ES-I3 (cell line): Measurements from ENCODE around the gene CPT1C.

ENCODE experiments used
- H3K36me3 ChIP-seq: 2 replicates; pipeline ENCODE4 v1.6.1; 2013; ENCODE audit warnings: mild to moderate bottlenecking, low read length, control low read depth, moderate library complexity; ENCODE audit not compliant: insufficient read depth
- H3K4me1 ChIP-seq: 2 replicates; pipeline ENCODE4 v1.6.1; 2013; ENCODE audit warnings: mild to moderate bottlenecking, control low read depth, low read length; ENCODE audit not compliant: insufficient read depth
- H3K9ac ChIP-seq: 2 replicates; pipeline ENCODE4 v1.6.1; 2013; ENCODE audit warnings: low read depth, mild to moderate bottlenecking, low read length, moderate library complexity
- H3K9me3 ChIP-seq: 2 replicates; pipeline ENCODE4 v1.6.1; 2013; ENCODE audit warnings: mild to moderate bottlenecking, low read length, moderate library complexity; ENCODE audit not compliant: control insufficient read depth, insufficient read depth

Gene CPT1C

GRCh38 chr19:49667473-49667872 is 23.4 kb upstream of the CPT1C start:
- H3K9me3 ChIP-seq: no peaks in the 10 kb centered on the region
- H3K36me3 ChIP-seq: no peaks in the 10 kb centered on the region
- no peaks in the 10 kb centered on the region; the same call in 1 of the 2 replicates for H3K4me1 ChIP-seq
- H3K9ac ChIP-seq: no peak overlapping the region; the same call in 1 of the 2 replicates

DNA sequence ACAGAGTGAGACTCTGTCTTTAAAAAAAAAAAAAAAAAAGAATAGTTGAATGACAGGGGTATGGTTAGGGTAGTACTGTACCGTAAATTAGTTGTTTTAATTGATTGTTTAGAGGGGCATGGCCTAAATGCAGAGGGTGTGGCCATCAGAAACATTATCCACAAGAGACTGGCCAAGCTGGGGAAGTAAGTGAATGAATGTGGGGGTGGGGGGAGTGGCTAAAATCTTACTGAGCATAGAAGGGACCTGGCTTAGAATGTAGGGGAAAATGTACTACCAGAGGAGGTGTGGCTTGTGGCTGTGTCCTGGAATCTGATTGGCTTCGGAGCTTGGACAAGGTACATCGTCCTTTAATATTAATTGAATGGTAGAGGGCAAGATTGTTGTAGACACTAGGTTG is 21.4 kb upstream of the CPT1C start:
- Histone ChIP-seq H3K9me3 (no peaks in the 10 kb centered on the region), H3K9ac (no peak overlapping the region), H3K4me1 (no peaks in the 10 kb centered on the region; the same call in 1 of the 2 replicates), H3K36me3 (peaks cover 3% of the 10 kb centered on the region; the same call in 1 of the 2 replicates)

GRCh38 chr19:49672131-49672919 is 18.6 kb upstream of the CPT1C start:
- Histone ChIP-seq H3K9me3 (no peaks in the 10 kb centered on the region), H3K36me3 (peaks cover 3% of the 10 kb centered on the region; the same call in 1 of the 2 replicates), H3K4me1 (peaks cover 3% of the 10 kb centered on the region), H3K9ac (peak overlapping the region; percentile 36)

DNA sequence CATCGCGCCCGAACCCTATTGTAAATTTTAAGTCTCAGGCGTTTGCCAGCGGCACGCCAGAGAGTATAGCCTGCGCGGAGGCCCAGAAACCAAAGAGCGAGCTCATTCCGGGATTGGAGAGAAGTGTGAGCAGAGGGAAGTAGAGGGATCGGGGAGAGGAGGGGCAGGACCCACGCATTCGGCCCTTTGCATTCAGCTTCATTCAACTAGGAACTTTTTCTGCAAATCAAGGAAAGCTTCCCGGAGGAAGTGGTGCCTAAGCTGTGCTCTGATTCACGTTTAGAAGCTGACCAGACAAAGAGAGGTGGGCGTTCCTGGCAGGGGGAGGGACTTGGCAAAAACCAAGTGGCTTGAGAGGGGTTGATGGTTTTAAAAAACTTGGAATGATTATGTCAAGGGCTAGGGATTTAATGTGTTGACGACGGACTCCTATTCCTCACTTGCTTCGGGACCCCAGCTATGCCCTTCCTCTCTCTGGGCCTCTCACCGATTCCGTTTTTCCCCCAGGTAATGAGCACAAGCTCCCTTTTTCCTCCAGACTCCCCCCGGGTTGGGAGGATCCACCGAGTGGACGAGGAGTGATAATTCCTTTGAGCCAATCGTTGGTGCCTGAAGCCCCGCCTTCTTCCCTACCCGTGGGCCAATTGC is 14.7 kb upstream of the CPT1C start:
- Histone ChIP-seq H3K9ac (peak overlapping the region; percentile 100), H3K4me1 (peaks cover 16% of the 10 kb centered on the region), H3K9me3 (no peaks in the 10 kb centered on the region), H3K36me3 (peaks cover 3% of the 10 kb centered on the region; the same call in 1 of the 2 replicates)

DNA sequence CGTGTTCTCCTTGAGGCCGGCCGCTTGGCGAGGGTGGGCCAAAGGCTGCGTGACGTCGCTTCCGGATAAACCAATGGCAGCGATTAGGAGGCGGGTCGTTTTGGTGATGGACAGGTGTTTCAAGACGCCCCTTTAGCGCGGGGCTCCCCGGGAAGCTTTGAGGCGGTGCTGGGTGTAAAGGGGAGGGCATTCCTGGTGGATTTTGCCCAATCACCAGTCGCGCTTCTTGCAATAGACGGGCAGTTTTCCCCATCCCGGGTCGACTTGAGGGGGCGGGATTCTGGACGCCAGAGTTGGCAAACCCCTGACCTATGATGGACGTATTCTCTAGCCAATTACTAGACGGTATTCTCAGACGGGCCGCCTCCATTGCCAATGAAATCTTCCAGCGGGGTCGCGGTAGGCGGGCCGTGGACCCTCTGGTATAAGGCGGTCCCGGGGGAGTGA is 14.1 kb upstream of the CPT1C start:
- H3K4me1 ChIP-seq: peaks cover 16% of the 10 kb centered on the region
- H3K36me3 ChIP-seq: peaks cover 3% of the 10 kb centered on the region
- peak overlapping the region; percentile 100 for H3K9ac ChIP-seq
- H3K9me3 ChIP-seq: no peaks in the 10 kb centered on the region

GRCh38 chr19:49677231-49677900 is 13.6 kb upstream of the CPT1C start, which contains the start of gene PRMT1:
Gene PRMT1, plus strand, starts transcription at chr19:49677271. Its CDS starts 10 bp downstream, at chr19:49677281.
- H3K4me1 ChIP-seq: peaks cover 16% of the 10 kb centered on the region
- no peaks in the 10 kb centered on the region for H3K9me3 ChIP-seq
- H3K36me3 ChIP-seq: peaks cover 6% of the 10 kb centered on the region
- H3K9ac ChIP-seq: peak within 1 kb of the TSS; percentile 100

GRCh38 chr19:49677901-49678674 is 12.8 kb upstream of the CPT1C start:
- no peaks in the 10 kb centered on the region for H3K9me3 ChIP-seq
- peaks cover 16% of the 10 kb centered on the region for H3K4me1 ChIP-seq
- H3K9ac ChIP-seq: peak overlapping the region; percentile 100
- peaks cover 10% of the 10 kb centered on the region for H3K36me3 ChIP-seq

DNA sequence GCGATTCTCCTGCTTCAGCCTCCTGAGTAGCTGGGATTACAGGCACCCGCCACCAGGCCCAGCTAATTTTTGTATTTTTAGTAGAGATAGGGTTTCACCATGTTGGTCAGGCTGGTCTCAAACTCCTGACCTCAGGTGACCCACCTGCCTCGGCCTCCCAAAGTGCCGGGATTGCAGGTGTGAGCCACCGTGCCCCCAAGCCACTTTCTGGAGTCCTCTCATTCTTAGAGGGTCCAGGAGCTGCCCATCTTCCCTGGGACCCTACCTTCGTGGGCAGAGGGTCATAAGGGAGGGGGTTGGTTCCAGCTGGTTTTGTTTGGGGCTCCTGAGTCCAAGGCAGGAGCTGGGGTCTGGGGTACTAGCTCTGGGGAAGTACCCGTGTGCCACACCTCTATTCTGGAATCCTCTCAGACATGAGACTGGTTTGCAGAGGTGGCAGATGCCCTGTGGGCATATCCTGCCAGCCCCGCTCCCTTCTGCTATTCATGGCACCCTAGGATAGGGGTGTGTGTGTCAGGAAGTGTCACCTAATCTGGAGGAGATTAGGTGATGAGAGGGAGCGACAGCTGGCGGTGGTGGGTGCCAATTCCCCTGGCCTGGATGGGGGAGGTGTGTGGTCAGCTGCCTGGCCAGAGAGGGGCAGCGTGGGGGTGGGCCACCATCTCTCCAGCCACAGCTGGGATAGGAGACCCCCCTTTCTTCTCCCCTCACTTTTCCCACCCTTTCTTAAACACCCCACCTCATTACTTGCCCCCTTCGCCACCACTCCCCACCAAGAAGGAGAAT is 11.7 kb upstream of the CPT1C start:
- peaks cover 11% of the 10 kb centered on the region for H3K36me3 ChIP-seq
- H3K9ac ChIP-seq: no peak overlapping the region
- peaks cover 16% of the 10 kb centered on the region for H3K4me1 ChIP-seq
- no peaks in the 10 kb centered on the region for H3K9me3 ChIP-seq

- H3K9me3 ChIP-seq: no peaks in the 10 kb centered on the region
- peaks cover 15% of the 10 kb centered on the region for H3K4me1 ChIP-seq
- H3K9ac ChIP-seq: no peak overlapping the region; the same call in 1 of the 2 replicates
- H3K36me3 ChIP-seq: peaks cover 11% of the 10 kb centered on the region
Measured at GRCh38 chr19:49679771-49680413, 11.0 kb upstream of the CPT1C start.

DNA sequence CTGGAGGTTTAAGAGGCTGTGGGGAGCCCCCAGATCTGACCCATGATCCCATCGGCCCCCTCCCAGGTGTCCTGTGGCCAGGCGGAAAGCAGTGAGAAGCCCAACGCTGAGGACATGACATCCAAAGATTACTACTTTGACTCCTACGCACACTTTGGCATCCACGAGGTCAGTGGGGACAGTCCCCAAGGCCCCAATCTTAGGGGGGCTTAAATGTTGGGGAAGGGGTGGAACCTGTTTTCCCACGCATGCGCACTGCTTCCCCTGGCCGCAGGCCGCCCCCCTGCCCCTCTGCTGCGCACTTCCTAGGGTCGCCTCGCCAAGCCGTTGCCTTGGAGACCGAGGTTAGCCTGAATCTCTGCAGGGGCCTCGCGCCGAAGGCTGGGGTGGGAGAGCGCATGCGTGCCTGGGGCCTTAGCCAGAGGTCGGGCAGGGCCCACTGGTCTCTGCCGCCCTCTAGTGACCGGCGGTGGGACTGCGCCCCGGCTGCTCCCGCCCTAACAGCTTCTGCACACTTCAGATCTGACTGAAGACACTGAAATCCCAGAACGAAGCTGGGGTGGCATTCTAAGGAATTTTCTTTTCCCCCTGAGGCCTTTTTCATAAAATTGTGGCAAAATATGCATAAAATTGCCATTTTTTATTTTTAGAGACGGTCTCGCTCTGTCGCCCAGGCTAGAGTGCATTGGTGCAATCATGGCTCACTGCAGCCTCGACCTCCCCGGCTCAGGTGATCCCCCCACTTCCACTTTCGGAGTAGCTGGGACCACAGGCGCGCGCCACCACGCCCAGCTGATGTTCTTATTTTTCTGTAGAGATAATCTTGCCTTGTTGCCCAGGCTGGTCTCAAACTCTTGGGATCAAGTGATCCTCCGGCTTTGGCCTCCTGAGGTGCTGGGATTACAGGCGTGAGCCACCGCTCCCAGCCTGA is 10.2 kb upstream of the CPT1C start:
- no peak overlapping the region; the same call in 1 of the 2 replicates for H3K9ac ChIP-seq
- peaks cover 16% of the 10 kb centered on the region for H3K36me3 ChIP-seq
- peaks cover 13% of the 10 kb centered on the region for H3K4me1 ChIP-seq
- H3K9me3 ChIP-seq: no peaks in the 10 kb centered on the region

GRCh38 chr19:49681830-49682229 is 9.1 kb upstream of the CPT1C start:
- Histone ChIP-seq H3K9ac (no peak overlapping the region), H3K36me3 (peaks cover 16% of the 10 kb centered on the region), H3K9me3 (no peaks in the 10 kb centered on the region), H3K4me1 (peaks cover 14% of the 10 kb centered on the region)

GRCh38 chr19:49682274-49682673 is 8.6 kb upstream of the CPT1C start:
- Histone ChIP-seq H3K4me1 (peaks cover 17% of the 10 kb centered on the region), H3K9ac (no peak overlapping the region), H3K36me3 (peaks cover 16% of the 10 kb centered on the region), H3K9me3 (no peaks in the 10 kb centered on the region)
